GM10266 (cell line): Measurements from ENCODE around the gene NLRC3.

Experiments
- DNase-seq: peaks from one replicate; pipeline ENCODE4 v3.0.0; 2012; ENCODE audit errors: extremely low spot score
- TF ChIP-seq, protein P1 (sequence below): IDR thresholded peaks from 2 replicates; pipeline ENCODE4 v1.5.1; 2012; ENCODE audit warnings: mild to moderate bottlenecking, low read depth; ENCODE audit not compliant: control insufficient read depth, insufficient read depth; ENCODE audit errors: missing control alignments

NLRC3 gene

DNA sequence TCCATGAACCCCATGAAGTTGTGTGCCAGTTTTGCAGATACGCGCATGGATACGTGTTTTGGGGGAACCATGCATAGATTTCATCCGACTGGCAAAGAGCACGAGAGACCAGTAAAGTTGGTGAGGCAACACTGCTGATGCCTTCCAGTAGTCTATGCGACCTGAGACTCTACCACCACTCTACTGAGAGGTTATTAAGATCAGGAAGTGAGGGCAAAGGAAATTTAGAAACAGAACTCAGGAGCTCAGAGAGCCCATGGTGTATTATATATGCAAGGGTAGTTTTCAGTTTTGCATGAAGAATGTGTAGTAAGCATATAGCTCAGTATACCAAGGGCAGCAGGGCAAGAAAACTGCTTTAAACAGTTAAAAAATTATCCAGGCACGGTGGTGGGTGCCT lies 30.0 kb upstream of the NLRC3 start:
- TF ChIP-seq, protein P1, sequence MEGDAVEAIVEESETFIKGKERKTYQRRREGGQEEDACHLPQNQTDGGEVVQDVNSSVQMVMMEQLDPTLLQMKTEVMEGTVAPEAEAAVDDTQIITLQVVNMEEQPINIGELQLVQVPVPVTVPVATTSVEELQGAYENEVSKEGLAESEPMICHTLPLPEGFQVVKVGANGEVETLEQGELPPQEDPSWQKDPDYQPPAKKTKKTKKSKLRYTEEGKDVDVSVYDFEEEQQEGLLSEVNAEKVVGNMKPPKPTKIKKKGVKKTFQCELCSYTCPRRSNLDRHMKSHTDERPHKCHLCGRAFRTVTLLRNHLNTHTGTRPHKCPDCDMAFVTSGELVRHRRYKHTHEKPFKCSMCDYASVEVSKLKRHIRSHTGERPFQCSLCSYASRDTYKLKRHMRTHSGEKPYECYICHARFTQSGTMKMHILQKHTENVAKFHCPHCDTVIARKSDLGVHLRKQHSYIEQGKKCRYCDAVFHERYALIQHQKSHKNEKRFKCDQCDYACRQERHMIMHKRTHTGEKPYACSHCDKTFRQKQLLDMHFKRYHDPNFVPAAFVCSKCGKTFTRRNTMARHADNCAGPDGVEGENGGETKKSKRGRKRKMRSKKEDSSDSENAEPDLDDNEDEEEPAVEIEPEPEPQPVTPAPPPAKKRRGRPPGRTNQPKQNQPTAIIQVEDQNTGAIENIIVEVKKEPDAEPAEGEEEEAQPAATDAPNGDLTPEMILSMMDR = no peak
- DNase-seq = peak; percentile 10

DNA sequence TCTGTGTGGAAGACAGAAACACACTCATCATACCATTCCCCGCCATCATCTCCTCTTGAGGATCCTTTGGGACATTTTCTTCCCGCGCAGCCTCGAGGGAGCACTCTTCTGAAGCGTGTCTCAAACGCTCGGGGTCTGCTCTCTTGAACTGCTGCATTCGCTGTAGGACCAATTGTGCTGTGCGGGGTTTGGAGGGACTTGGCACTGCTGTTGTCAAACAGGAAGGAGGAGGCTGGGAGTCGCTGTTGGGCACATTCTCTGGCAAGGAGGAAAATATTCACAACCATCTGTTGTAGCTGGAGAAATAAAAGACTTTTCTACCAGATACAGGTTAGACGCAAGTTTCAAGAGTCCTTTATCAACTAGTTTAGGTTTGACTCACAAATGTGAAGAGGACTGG lies 29.2 kb upstream of the NLRC3 start:
- TF ChIP-seq, protein P1 = no peak
- DNase-seq = no peak

DNA sequence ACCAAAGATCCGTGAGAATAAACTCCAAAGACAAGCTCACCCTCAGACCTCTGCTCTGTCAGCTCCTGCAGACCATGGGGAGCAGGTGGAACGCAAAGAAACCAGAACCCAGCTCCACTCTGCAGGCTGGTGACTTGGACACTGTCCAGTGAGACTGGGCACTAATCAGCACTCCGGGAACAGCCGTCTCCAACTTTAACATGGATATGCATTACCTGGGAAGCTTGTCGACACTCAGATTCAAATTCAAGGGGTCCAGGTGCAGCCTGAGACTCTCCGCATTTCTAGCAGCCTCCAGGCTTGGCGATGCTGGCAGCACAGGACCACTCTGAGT lies 25.1 kb upstream of the NLRC3 start:
- TF ChIP-seq, protein P1 = no peak
- no peak for DNase-seq

DNA sequence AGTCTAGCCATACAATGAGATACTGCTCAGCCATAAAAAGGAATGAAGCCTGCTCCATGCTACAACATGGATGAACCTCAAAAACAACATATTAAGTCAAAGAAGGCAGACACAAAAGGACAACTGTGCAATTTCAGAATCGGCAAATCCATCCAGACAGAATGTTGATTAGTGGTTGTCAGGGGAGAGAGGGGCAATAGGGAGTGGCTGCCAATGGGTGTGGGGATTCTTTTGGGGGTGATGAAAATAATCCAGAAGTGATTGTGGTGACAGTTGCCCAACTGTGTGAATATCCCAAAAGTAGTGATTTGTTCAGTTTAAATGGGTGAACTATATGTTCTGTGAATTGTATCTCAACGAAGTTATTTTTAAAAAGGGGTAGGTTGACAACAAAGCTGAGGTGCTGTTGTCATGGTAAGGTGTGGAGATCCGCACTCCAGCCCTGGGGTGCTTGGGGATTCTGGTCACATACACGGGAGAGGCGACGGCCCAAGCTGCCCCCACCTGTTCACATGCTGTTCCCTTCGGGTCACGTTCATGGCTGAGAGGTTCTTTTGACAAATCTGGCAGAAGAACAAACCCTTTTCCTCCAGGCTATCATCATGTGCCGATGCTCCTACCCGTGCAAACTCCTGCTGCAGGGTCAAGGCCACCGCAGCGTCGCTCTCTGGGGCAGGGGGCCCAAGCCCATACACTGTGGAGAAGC lies 24.6 kb upstream of the NLRC3 start:
- TF ChIP-seq, protein P1 = no peak
- no peak for DNase-seq

DNA sequence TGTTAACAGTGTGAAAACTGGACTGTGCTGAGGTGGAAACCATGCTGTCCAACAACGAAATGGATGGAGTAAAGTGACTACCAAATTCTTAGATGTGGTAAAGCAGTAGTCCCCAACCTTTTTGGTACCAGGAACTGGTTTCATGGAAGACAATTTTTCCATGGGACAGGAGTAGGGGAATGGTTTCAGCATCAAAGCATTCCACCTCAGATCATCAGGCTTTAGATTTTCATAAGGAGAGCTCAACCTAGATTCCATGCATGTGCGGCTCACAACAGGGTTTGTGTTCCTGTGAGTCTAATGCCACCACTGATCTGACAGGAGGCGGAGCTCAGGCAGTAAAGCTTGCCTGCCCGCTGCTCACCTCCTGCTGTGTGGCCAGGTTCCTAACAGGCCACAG lies 22.7 kb upstream of the NLRC3 start:
- DNase-seq = no peak
- TF ChIP-seq, protein P1 = no peak

DNA sequence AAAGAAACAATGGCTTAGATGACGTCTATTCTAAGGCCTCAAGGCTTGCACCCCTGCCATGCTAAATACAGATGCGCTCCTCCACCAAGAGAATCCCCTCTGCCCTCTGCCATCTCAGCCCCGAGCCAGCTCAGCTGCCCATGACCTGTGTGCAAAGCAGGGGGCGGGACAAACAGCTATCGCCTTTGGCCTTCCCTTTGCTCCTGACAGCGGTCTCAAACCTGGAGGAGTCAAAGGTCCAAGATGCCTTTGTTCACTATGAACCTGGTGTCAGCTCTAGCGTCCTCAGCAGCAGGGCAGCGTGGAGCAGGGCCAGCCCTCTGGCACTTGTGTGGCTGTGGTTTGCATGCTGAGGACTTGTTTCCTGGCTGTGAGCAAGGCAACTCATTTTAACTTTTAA lies 21.9 kb upstream of the NLRC3 start:
- no peak for DNase-seq
- TF ChIP-seq, protein P1 = no peak

DNA sequence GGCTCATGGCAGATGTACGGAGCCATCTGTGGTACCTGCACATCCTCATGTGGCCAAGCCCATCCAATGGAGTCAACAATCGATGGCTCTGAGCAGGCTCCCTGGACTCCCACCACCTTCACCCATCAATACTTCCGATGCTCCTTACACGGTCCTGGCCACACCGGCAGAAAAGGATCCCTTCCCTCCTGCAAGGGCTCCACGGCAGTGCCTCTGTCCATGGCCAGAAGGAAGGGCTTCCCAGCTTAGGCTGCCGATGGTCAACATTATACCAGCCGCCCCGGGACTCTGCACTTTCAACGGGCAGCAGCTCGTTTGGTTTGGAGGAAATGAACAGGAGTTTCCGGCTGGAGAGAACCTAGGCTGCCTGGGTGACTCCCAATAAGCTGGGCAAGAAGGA lies 21.0 kb upstream of the NLRC3 start:
- DNase-seq = no peak
- TF ChIP-seq, protein P1 = no peak
